Endothelial cell of umbilical vein (primary cell): ENCODE measurements around the gene ADSS1. TPM values are rescaled to one million over a fixed set of nuclear protein-coding genes. Genes with fewer than 3 reads are reported as not detected.

ENCODE experiments used
- BruUV-seq: library from RNA; stranded (reverse); fragments of 400-500 nt; replicated peaks from 2 replicates; lab custom pipeline; 2021; lab: Mats Ljungman, UMichigan
- CTCF ChIA-PET: fragments of 300-600, 350-600 bp; sonication (Branson Sonifier 250); formaldehyde crosslinking; loops from one replicate; lab custom pipeline; 2021; ENCODE audit warnings: antibody characterized with exemption, inconsistent platforms; lab: Charles Lee
- POLR2A ChIA-PET: fragments of 300-600, 350-600 bp; sonication (Branson Sonifier 250); formaldehyde crosslinking; loops from one replicate; lab custom pipeline; 2021; ENCODE audit warnings: antibody characterized with exemption, inconsistent platforms; lab: Charles Lee
- DNase-seq: peaks from one replicate; pipeline ENCODE4 v3.0.0-alpha.2; 2011; ENCODE audit warnings: low read depth, low spot score
- FAIRE-seq: peaks from 2 replicates; lab custom pipeline; 2011; peaks lifted over from hg19 to GRCh38; lab: Jason Lieb, UNC
- H2AFZ ChIP-seq: 2 replicates; pipeline ENCODE4 v1.6.0; 2012; ENCODE audit warnings: low read depth, low read length, control low read depth, inconsistent platforms
- H3K27ac ChIP-seq: 2 replicates; pipeline ENCODE4 v1.5.1; 2011; ENCODE audit warnings: low read depth, mild to moderate bottlenecking, control low read depth, low read length, moderate library complexity; ENCODE audit not compliant: insufficient read depth
- H3K27me3 ChIP-seq, 2 experiments: 2 replicates each; pipeline versions ENCODE4 v1.6.0 to v1.6.1; 2011; ENCODE audit warnings: low read length in 2 of 2, mixed read lengths in 1 of 2; ENCODE audit not compliant: control insufficient read depth in 2 of 2, insufficient read depth in 2 of 2
- H3K36me3 ChIP-seq, 2 experiments: 2 replicates in 1 of 2; 3 replicates in 1 of 2; pipeline ENCODE4 v1.5.1; 2011; ENCODE audit warnings: low read length in 2 of 2, mild to moderate bottlenecking in 1 of 2, moderate library complexity in 1 of 2; ENCODE audit not compliant: control insufficient read depth in 2 of 2, insufficient read depth in 2 of 2; ENCODE audit errors: extremely low read depth in 1 of 2
- H3K4me1 ChIP-seq: 3 replicates; pipeline ENCODE4 v1.5.1; 2011; ENCODE audit warnings: mild to moderate bottlenecking, low read length; ENCODE audit not compliant: control insufficient read depth, insufficient read depth; ENCODE audit errors: extremely low read depth
- H3K4me2 ChIP-seq: 2 replicates; pipeline ENCODE4 v1.6.1; 2011; ENCODE audit warnings: low read length, control low read depth, mixed read lengths; ENCODE audit not compliant: insufficient read depth
- H3K4me3 ChIP-seq, 3 experiments: fragments of 200-600 bp in 1 of 3; sonication (generic), shearing (Covaris generic) in 1 of 3; replicated peaks in 1 of 3; 2 replicates each; pipeline ENCODE4 v1.5.1; 2011 to 2016; ENCODE audit warnings: control low read depth in 3 of 3, low read length in 3 of 3, mild to moderate bottlenecking in 2 of 3, inconsistent platforms in 1 of 3, low read depth in 1 of 3, moderate library complexity in 1 of 3; ENCODE audit not compliant: insufficient read depth in 1 of 3
- H3K79me2 ChIP-seq: 2 replicates; pipeline ENCODE4 v1.6.0; 2012; ENCODE audit warnings: low read length, inconsistent platforms; ENCODE audit not compliant: control insufficient read depth, insufficient read depth
- H3K9ac ChIP-seq: replicated peaks from 2 replicates; pipeline ENCODE3; 2011; ENCODE audit warnings: low read length, control low read depth; ENCODE audit not compliant: insufficient read depth; ENCODE audit errors: extremely low read depth
- H3K9me1 ChIP-seq: replicated peaks from 3 replicates; pipeline ENCODE4 v1.6.0; 2011; ENCODE audit warnings: mild to moderate bottlenecking, low read length; ENCODE audit not compliant: control insufficient read depth, insufficient read depth; ENCODE audit errors: extremely low read depth
- H3K9me3 ChIP-seq: replicated peaks from 2 replicates; pipeline ENCODE4 v1.5.1; 2012; ENCODE audit warnings: low read length, inconsistent platforms; ENCODE audit not compliant: control insufficient read depth, insufficient read depth
- H4K20me1 ChIP-seq: replicated peaks from 2 replicates; pipeline ENCODE3; 2011; ENCODE audit warnings: mild to moderate bottlenecking, low read length; ENCODE audit not compliant: control insufficient read depth, insufficient read depth; ENCODE audit errors: extremely low read depth
- EZH2 ChIP-seq: IDR thresholded peaks from 2 replicates; pipeline ENCODE4 v1.6.1; 2012; ENCODE audit warnings: borderline replicate concordance, low read depth, mild to moderate bottlenecking, moderate library complexity, low read length, inconsistent platforms; ENCODE audit not compliant: severe bottlenecking
- FOS ChIP-seq: IDR thresholded peaks from 2 replicates; pipeline ENCODE4 v1.6.1; 2011; ENCODE audit warnings: mild to moderate bottlenecking, low read length, moderate library complexity, borderline replicate concordance; ENCODE audit not compliant: insufficient read depth
- GATA2 ChIP-seq: IDR thresholded peaks from 2 replicates; pipeline ENCODE4 v1.7.0; 2011; ENCODE audit warnings: low read depth, mild to moderate bottlenecking, moderate library complexity, mixed read lengths, low read length; ENCODE audit not compliant: insufficient read length, insufficient read depth
- JUN ChIP-seq: IDR thresholded peaks from 2 replicates; pipeline ENCODE4 v1.6.1; 2011; ENCODE audit warnings: borderline replicate concordance, low read depth; ENCODE audit not compliant: insufficient read length, insufficient read depth
- MYC ChIP-seq: IDR thresholded peaks from one replicate; pipeline ENCODE4 v1.6.1; 2011; ENCODE audit warnings: mild to moderate bottlenecking, low read depth, low read length
- POLR2A ChIP-seq: IDR thresholded peaks from 2 replicates; pipeline ENCODE4 v1.6.1; 2012; ENCODE audit warnings: low read depth, mild to moderate bottlenecking, control low read depth, low read length
- POLR2AphosphoS5 ChIP-seq: IDR thresholded peaks from 2 replicates; pipeline ENCODE4 v1.6.1; 2012; ENCODE audit warnings: low read depth, mild to moderate bottlenecking, control low read depth, low read length, moderate library complexity; ENCODE audit not compliant: insufficient read depth
- dilution Hi-C: fragments of 300-500 bp; cut with MboI; formaldehyde crosslinking; loops from one replicate; pipeline ENCODE4 v1.15.0; 2019; ENCODE audit warnings: low sequenced_read_pairs; ENCODE audit not compliant: extremely low pct_ligation_motif_present
- intact Hi-C: fragments of 100-400 bp; cut with micrococcal nuclease; formaldehyde crosslinking; loops from one replicate; pipeline ENCODE4 v1.10.0; 2022
- polyA plus RNA-seq, 4 experiments: library from polyadenylated mRNA; depleted of rRNA in 3 of 4; stranded (reverse) in 3 of 4; unstranded in 1 of 4; fragments of >200 nt; gene quantifications; 2 replicates each; pipeline versions ENCODE4 v1.2.1 to v1.2.3, GENCODE V29; 2011 to 2012; ENCODE audit warnings: missing spikeins in 1 of 4
- total RNA-seq: library from RNA; stranded (reverse); gene quantifications from 2 replicates; pipeline ENCODE4 v1.2.3, GENCODE V29; 2021
- TF ChIP-seq, protein P1 (sequence below): IDR thresholded peaks from 2 replicates; pipeline ENCODE4 v1.6.1; 2011; ENCODE audit not compliant: insufficient read depth, insufficient read length
- TF ChIP-seq, protein P2 (sequence below), 2 donors: IDR thresholded peaks; 1 replicate in 1 of 2; 2 replicates in 1 of 2; pipeline ENCODE4 v1.5.1; 2011; ENCODE audit warnings: low read length in 2 of 2, mild to moderate bottlenecking in 2 of 2, moderate library complexity in 2 of 2, control low read depth in 1 of 2, inconsistent platforms in 1 of 2, low read depth in 1 of 2; ENCODE audit not compliant: insufficient read depth in 1 of 2; ENCODE audit errors: extremely low read depth in 1 of 2

ADSS1 gene
- total and polyA plus RNA-seq, 2 donors (not counting 3 experiments of a cell fraction or from before 2014, with no cell fraction given): 1.9 TPM

DNA sequence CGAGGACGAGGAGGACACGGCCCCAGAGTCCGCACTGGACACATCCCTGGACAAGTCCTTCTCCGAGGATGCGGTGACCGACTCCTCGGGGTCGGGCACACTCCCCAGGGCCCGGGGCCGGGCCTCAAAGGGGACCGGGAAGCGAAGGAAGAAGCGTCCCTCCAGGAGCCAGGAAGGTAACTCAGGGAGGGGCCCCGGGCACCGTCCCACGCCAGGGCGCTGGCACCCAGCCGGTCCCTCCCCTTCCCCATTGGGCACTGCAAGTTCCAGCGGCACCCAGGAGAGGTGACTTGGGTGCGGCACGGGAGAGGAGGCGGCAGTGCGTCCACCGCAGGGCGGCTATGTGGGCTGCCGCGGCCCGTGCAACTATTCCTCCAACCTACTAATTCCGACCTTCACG lies 9.3 kb upstream of the ADSS1 start:
- no peak for DNase-seq
- Histone ChIP-seq H3K4me2 (no peak overlapping the region), H3K4me3 (no peak overlapping the region), H3K9me1 (no peaks in the 10 kb centered on the region), H2AFZ (no peak overlapping the region), H3K9me3 (no peaks in the 10 kb centered on the region), H3K79me2 (no peaks in the 10 kb centered on the region), H3K9ac (no peak overlapping the region), H3K4me1 (no peaks in the 10 kb centered on the region), H3K27me3 (no peaks in the 10 kb centered on the region), H3K27ac (no peak overlapping the region), H4K20me1 (no peaks in the 10 kb centered on the region), H3K36me3 (peaks cover 15 to 56% of the 10 kb centered on the region in 2 experiments)
- ChIA-PET CTCF (no interaction called here), POLR2A (no interaction called here)
- dilution Hi-C loops (no loop called here), intact Hi-C loops (no loop called here)
- FAIRE-seq: no peak
- no TSS peak for BruUV-seq
- TF ChIP-seq, protein P1, sequence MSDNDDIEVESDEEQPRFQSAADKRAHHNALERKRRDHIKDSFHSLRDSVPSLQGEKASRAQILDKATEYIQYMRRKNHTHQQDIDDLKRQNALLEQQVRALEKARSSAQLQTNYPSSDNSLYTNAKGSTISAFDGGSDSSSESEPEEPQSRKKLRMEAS: no peak
- no peak for TF ChIP-seq POLR2A
- no peak for TF ChIP-seq JUN
- TF ChIP-seq, protein P2, sequence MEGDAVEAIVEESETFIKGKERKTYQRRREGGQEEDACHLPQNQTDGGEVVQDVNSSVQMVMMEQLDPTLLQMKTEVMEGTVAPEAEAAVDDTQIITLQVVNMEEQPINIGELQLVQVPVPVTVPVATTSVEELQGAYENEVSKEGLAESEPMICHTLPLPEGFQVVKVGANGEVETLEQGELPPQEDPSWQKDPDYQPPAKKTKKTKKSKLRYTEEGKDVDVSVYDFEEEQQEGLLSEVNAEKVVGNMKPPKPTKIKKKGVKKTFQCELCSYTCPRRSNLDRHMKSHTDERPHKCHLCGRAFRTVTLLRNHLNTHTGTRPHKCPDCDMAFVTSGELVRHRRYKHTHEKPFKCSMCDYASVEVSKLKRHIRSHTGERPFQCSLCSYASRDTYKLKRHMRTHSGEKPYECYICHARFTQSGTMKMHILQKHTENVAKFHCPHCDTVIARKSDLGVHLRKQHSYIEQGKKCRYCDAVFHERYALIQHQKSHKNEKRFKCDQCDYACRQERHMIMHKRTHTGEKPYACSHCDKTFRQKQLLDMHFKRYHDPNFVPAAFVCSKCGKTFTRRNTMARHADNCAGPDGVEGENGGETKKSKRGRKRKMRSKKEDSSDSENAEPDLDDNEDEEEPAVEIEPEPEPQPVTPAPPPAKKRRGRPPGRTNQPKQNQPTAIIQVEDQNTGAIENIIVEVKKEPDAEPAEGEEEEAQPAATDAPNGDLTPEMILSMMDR (IDR thresholded peaks at IDR 0.05; ENCODE audit: extremely low read depth in 1 of 2, insufficient read depth in 1 of 2, low read depth in 1 of 2, low read length in 2 of 2): no peak
- TF ChIP-seq MYC: no peak
- TF ChIP-seq GATA2: no peak
- no peak for TF ChIP-seq EZH2
- TF ChIP-seq POLR2AphosphoS5: no peak
- no peak for TF ChIP-seq FOS
